Body of pancreas (tissue), 4 donors: ENCODE data around the gene MTA1.

Experiments
- POLR2A ChIP-seq, 3 donors: fragments of 450-650 bp; IDR thresholded peaks; one replicate each; pipeline ENCODE4 v1.6.1; 2016; ENCODE audit warnings: antibody characterized with exemption in 3 of 3, mild to moderate bottlenecking in 2 of 3
- TF ChIP-seq, protein P1 (sequence below), 7 experiments: fragments of 450-650 bp in 4 of 7; fragments of 200-600 bp in 3 of 7; sonication (generic) in 3 of 7; IDR thresholded peaks; one replicate each; pipeline ENCODE4 v1.5.1; 2016 to 2019; ENCODE audit warnings: antibody characterized with exemption in 7 of 7

DNA sequence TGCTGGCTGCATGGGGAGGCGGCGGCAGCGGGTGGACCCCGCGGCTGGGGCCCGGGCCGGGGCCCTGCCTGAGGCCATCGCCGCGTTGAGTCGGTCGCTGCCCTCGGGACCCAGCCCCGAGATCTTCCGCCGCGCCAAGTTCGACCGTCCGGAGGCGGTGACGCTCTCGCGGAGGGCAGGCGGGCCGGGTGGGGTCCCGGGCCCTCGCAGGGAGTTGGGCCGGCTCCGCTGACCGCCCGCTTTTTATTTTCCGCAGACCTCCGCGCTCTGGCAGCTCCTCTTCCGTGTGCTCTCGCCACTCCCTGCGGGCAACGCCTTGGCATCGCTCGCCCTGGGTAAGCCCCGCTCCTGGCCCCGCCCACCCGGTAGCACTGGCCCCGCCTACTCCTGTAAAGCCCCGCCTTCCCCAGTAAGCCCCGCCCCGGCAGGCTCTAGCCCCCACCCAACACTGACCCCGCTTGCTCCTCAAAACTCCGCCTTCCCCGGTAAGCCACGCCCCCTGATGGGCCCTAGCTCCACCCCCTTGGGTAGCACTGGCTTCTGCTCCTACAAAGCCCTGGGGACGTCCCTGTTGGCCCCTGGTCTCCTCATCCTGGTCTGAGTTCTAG lies 71.8 kb downstream of the MTA1 start:
- peak in 2 of 3 donors; percentile 1 to 23 for TF ChIP-seq POLR2A (IDR thresholded peaks at IDR 0.05)
- TF ChIP-seq, protein P1, sequence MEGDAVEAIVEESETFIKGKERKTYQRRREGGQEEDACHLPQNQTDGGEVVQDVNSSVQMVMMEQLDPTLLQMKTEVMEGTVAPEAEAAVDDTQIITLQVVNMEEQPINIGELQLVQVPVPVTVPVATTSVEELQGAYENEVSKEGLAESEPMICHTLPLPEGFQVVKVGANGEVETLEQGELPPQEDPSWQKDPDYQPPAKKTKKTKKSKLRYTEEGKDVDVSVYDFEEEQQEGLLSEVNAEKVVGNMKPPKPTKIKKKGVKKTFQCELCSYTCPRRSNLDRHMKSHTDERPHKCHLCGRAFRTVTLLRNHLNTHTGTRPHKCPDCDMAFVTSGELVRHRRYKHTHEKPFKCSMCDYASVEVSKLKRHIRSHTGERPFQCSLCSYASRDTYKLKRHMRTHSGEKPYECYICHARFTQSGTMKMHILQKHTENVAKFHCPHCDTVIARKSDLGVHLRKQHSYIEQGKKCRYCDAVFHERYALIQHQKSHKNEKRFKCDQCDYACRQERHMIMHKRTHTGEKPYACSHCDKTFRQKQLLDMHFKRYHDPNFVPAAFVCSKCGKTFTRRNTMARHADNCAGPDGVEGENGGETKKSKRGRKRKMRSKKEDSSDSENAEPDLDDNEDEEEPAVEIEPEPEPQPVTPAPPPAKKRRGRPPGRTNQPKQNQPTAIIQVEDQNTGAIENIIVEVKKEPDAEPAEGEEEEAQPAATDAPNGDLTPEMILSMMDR (IDR thresholded peaks at IDR 0.05), result no peak
